HepG2 (cell line): ENCODE data around the gene EIF1AD. TPM values are rescaled to one million over a fixed set of nuclear protein-coding genes. Genes with fewer than 3 reads are reported as not detected.

Experiments used
- CBX1 ChIP-seq: IDR thresholded peaks from one replicate; pipeline ENCODE4 v1.6.1; 2016; ENCODE audit warnings: antibody characterized with exemption, low read depth
- CEBPB ChIP-seq: IDR thresholded peaks from 2 replicates; pipeline ENCODE4 v1.6.1; 2011; ENCODE audit warnings: low read depth, low read length, improper control_type of control experiment, borderline replicate concordance
- DRAP1 ChIP-seq: IDR thresholded peaks from 2 replicates; pipeline ENCODE4 v1.6.1; 2016; ENCODE audit warnings: missing genetic modification reagents, missing compliant biosample characterization
- GATAD1 ChIP-seq: IDR thresholded peaks from 2 replicates; pipeline ENCODE4 v1.6.1; 2016; ENCODE audit warnings: missing genetic modification reagents, missing compliant biosample characterization
- ISX ChIP-seq: sonication (generic); formaldehyde crosslinking; conservative IDR thresholded peaks from 2 replicates; pipeline ENCODE4 v1.5.0; 2020; ENCODE audit warnings: missing genetic modification reagents
- KLF9 ChIP-seq: IDR thresholded peaks from 2 replicates; pipeline ENCODE4 v1.6.1; 2016; ENCODE audit warnings: low read depth
- MEIS2 ChIP-seq: sonication (generic); formaldehyde crosslinking; IDR thresholded peaks from 2 replicates; pipeline ENCODE4 v1.9.0; 2021; ENCODE audit warnings: mild to moderate bottlenecking, missing genetic modification reagents
- MXD1 ChIP-seq: sonication (generic); formaldehyde crosslinking; IDR thresholded peaks from 2 replicates; pipeline ENCODE4 v1.4.0; 2020; ENCODE audit warnings: mild to moderate bottlenecking, missing genetic modification reagents
- NR2F1 ChIP-seq, 2 experiments: fragments of 450-650 bp in 1 of 2; formaldehyde crosslinking in 1 of 2; IDR thresholded peaks; 2 replicates each; pipeline versions ENCODE4 v1.5.0 to v1.6.1; 2016 to 2020; ENCODE audit warnings: mild to moderate bottlenecking in 1 of 2, missing compliant biosample characterization in 1 of 2, missing genetic modification reagents in 1 of 2, moderate library complexity in 1 of 2
- RARG ChIP-seq: sonication (generic); formaldehyde crosslinking; IDR thresholded peaks from 2 replicates; pipeline ENCODE4 v1.4.0; 2020; ENCODE audit warnings: low read depth, mild to moderate bottlenecking, missing genetic modification reagents
- ZBTB8A ChIP-seq: sonication (generic); formaldehyde crosslinking; IDR thresholded peaks from 2 replicates; pipeline ENCODE4 v1.4.0; 2020; ENCODE audit warnings: mild to moderate bottlenecking, low read depth, missing genetic modification reagents, borderline replicate concordance
- ZFP91 ChIP-seq: sonication (generic); formaldehyde crosslinking; IDR thresholded peaks from 2 replicates; pipeline ENCODE4 v1.9.0; 2022; ENCODE audit warnings: missing genetic modification reagents, mild to moderate bottlenecking, borderline replicate concordance
- ZNF276 ChIP-seq: sonication (generic); formaldehyde crosslinking; IDR thresholded peaks from 2 replicates; pipeline ENCODE4 v1.4.0; 2020; ENCODE audit warnings: mild to moderate bottlenecking, low read depth, missing genetic modification reagents
- ZNF530 ChIP-seq: sonication (generic); formaldehyde crosslinking; IDR thresholded peaks from 2 replicates; pipeline ENCODE4 v1.5.0; 2020; ENCODE audit warnings: low read depth, mild to moderate bottlenecking, missing genetic modification reagents
- ZNF564 ChIP-seq: sonication (generic); formaldehyde crosslinking; IDR thresholded peaks from 2 replicates; pipeline ENCODE4 v1.8.1; 2023; ENCODE audit warnings: mild to moderate bottlenecking, missing genetic modification reagents
- ZNF670 ChIP-seq: sonication (generic); formaldehyde crosslinking; IDR thresholded peaks from 2 replicates; pipeline ENCODE4 v1.8.0; 2022; ENCODE audit warnings: mild to moderate bottlenecking, missing genetic modification reagents, borderline replicate concordance
- ZNF709 ChIP-seq: sonication (generic); formaldehyde crosslinking; IDR thresholded peaks from 2 replicates; pipeline ENCODE4 v1.5.0; 2020; ENCODE audit warnings: mild to moderate bottlenecking, missing genetic modification reagents
- ZSCAN31 ChIP-seq: sonication (generic); formaldehyde crosslinking; IDR thresholded peaks from 2 replicates; pipeline ENCODE4 v1.5.0; 2020; ENCODE audit warnings: low read depth, mild to moderate bottlenecking, missing genetic modification reagents
- polyA plus RNA-seq, 8 experiments: library from polyadenylated mRNA; depleted of rRNA in 3 of 8; stranded (reverse) in 7 of 8; unstranded in 1 of 8; fragments of >200 nt; fragmentation: Illumina TruSeq in 4 of 8; extraction: Trizol in 4 of 8; gene quantifications; 2 replicates each; pipeline versions ENCODE4 v1.2.1 to v1.2.3, GENCODE V29; 2011 to 2016; ENCODE audit warnings: low read depth in 4 of 8, missing spikeins in 1 of 8, mixed read lengths in 1 of 8; ENCODE audit not compliant: insufficient read depth in 1 of 8
- total RNA-seq, 5 experiments: library from RNA; depleted of rRNA; stranded (reverse); fragments of >200 nt; fragmentation: Illumina TruSeq; extraction: Trizol; gene quantifications; 2 replicates each; pipeline ENCODE4 v1.2.3, GENCODE V29; 2016; ENCODE audit warnings: low read depth in 1 of 5
- TF ChIP-seq, protein P1 (sequence below): IDR thresholded peaks from 2 replicates; pipeline ENCODE4 v1.6.1; 2016; ENCODE audit warnings: mild to moderate bottlenecking, missing biosample characterization, missing genetic modification reagents
- TF ChIP-seq, protein P2 (sequence below): sonication (generic); formaldehyde crosslinking; IDR thresholded peaks from 2 replicates; pipeline ENCODE4 v1.9.0; 2021; ENCODE audit warnings: missing genetic modification reagents, borderline replicate concordance
- TF ChIP-seq, protein P3 (sequence below): sonication (generic); formaldehyde crosslinking; IDR thresholded peaks from 2 replicates; pipeline ENCODE4 v1.5.0; 2020; ENCODE audit warnings: missing genetic modification reagents

The EIF1AD gene
- total and polyA plus RNA-seq, 2 of the 13 experiments (the other 11 are each of a cell fraction or from before 2014, with no cell fraction given), result 18.2 to 30.8 TPM

DNA sequence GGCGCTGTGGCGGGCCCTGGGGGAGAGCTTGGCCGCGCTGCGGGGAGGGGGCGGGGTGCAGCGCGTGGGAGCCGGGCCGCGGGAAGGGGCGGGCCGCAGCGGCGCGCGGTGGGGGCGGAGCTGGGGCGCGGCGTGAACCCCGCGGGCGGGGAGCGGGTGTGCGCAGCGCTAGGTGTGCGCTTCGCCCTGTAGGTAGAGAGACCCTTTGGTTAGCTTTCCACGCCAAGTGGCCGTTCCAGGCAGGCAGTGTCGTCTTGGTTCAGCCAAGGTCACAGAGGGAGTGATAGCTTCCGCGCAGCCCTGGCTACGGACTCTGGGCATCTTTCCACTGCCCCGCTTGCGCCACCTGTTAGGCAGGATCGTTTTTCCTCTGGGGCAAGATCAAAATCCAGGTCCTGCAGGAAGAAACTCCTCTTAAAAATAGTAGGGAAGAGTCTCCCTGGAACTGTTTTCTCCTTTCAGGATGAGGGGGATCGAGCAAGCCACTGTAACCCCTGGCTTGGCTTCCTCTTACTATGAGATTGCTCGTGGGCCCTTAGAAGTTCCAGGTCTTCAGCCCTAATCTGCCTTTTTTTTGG, 780 bp upstream of the EIF1AD start (continued):
- TF ChIP-seq NR2F1 (CRISPR knock-in tag; IDR thresholded peaks at IDR 0.05) (no peak), ZSCAN31 (CRISPR knock-in tag) (0 out of 2 replicates have a peak, but pooled peaks have one; percentile 7), ZNF670 (0 out of 2 replicates have a peak, but pooled peaks have one; percentile 35), ISX (CRISPR knock-in tag) (no peak), CBX1 (no peak), ZNF709 (CRISPR knock-in tag) (no peak), ZBTB8A (CRISPR knock-in tag) (no peak), RARG (CRISPR knock-in tag) (no peak), DRAP1 (CRISPR knock-in tag) (no peak), ZNF530 (no peak), GATAD1 (CRISPR knock-in tag) (no peak), MEIS2 (0 out of 2 replicates have a peak, but pooled peaks have one; percentile 35), MXD1 (CRISPR knock-in tag) (no peak), ZFP91 (CRISPR knock-in tag) (no peak), ZNF564 (CRISPR knock-in tag) (no peak), CEBPB (peak; percentile 20; the same call in 1 of the 2 replicates), KLF9 (CRISPR knock-in tag) (no peak), ZNF276 (CRISPR knock-in tag) (no peak)
- TF ChIP-seq, protein P1, sequence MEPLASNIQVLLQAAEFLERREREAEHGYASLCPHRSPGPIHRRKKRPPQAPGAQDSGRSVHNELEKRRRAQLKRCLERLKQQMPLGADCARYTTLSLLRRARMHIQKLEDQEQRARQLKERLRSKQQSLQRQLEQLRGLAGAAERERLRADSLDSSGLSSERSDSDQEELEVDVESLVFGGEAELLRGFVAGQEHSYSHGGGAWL (CRISPR knock-in tag), result no peak; the same call in 1 of the 2 replicates
- TF ChIP-seq, protein P2, sequence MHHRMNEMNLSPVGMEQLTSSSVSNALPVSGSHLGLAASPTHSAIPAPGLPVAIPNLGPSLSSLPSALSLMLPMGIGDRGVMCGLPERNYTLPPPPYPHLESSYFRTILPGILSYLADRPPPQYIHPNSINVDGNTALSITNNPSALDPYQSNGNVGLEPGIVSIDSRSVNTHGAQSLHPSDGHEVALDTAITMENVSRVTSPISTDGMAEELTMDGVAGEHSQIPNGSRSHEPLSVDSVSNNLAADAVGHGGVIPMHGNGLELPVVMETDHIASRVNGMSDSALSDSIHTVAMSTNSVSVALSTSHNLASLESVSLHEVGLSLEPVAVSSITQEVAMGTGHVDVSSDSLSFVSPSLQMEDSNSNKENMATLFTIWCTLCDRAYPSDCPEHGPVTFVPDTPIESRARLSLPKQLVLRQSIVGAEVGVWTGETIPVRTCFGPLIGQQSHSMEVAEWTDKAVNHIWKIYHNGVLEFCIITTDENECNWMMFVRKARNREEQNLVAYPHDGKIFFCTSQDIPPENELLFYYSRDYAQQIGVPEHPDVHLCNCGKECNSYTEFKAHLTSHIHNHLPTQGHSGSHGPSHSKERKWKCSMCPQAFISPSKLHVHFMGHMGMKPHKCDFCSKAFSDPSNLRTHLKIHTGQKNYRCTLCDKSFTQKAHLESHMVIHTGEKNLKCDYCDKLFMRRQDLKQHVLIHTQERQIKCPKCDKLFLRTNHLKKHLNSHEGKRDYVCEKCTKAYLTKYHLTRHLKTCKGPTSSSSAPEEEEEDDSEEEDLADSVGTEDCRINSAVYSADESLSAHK (CRISPR knock-in tag), result 0 out of 2 replicates have a peak, but pooled peaks have one; percentile 32
- TF ChIP-seq, protein P3, sequence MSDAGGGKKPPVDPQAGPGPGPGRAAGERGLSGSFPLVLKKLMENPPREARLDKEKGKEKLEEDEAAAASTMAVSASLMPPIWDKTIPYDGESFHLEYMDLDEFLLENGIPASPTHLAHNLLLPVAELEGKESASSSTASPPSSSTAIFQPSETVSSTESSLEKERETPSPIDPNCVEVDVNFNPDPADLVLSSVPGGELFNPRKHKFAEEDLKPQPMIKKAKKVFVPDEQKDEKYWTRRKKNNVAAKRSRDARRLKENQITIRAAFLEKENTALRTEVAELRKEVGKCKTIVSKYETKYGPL (CRISPR knock-in tag), result 0 out of 2 replicates have a peak, but pooled peaks have one; percentile 3
